GM19397 (cell line): ENCODE measurements around the gene ACACB.

Source experiments
- ATAC-seq: cut with Tn5 transposase; IDR thresholded peaks from one replicate; pipeline ENCODE4 v1.9.1; 2021; ENCODE audit warnings: mild to moderate bottlenecking, moderate library complexity; ENCODE audit not compliant: unreplicated experiment

The ACACB gene

DNA sequence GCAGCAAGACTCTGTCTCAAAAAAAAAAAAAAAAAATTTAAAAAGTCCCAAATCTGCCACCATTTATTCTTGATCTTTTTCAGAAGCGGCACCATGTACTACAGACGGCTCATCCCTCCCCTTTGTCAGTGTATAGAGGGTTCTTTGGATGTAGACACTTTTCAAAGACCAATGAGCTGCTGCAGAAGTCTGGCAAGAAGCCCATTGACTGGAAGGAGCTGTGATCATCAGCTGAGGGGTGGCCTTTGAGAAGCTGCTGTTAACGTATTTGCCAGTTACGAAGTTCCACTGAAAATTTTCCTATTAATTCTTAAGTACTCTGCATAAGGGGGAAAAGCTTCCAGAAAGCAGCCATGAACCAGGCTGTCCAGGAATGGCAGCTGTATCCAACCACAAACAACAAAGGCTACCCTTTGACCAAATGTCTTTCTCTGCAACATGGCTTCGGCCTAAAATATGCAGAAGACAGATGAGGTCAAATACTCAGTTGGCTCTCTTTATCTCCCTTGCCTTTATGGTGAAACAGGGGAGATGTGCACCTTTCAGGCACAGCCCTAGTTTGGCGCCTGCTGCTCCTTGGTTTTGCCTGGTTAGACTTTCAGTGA, 6.5 kb upstream of the ACACB start:
- no peak for ATAC-seq

DNA sequence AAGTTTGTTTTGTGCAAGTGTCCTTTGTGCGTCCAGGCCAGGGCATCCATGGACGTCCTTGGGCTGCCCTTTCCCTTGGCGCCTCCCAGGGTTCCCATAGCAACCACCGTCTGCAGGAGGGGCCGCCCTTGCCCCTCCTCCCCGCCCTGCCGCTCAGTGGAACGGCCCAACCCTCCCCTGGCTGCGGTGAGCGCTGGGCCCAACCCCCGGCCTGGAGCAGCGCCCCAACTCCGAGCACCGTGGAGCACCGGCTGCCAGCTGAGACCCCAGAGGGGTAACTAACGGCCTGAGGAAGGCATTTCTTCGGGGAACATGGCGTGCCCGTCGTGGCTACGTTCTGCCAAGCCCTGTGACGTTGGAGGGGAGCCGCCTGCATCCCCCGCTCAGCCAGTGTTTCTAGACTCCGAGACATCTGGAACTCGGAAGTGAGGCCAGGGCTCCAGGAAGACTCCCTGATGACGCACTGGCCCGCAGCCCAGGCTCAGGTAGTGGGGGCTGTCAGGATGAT, 5.3 kb upstream of the ACACB start:
- ATAC-seq: no peak

DNA sequence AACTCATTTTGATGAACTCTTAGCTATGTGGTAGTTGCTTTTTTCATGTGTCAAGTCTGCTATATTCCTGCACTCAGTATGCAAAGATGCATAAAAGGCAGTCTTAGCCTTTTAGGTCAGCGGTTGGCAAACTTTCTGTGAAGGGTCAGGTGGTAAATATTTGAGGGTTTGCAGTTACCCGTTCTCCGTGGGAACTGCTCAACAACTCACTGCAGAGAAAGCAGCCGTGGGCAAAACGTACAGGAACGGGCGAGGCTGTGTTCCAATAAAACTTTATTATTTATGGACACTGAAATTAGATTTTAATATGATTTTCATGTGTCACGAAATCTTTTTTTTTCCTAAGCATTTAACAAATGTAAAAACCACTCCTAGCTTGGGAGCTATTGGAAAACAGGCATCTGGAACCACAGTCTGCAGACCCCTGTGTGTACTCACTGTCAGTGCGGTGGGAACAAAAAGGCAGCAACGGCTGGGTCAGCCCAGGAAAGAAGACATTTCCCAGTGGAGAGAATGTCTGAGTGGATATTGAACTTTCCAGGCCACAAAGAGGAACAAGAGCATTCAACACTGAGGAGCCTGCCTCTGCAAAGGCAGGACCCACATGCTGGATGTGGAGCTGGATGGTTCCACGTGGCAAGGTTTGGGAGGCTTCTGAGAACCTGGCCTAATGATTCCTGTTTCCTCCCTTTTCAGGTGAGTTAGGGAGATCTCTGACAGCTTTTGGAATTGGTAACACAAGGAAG, 3.5 kb upstream of the ACACB start:
- ATAC-seq: no peak

DNA sequence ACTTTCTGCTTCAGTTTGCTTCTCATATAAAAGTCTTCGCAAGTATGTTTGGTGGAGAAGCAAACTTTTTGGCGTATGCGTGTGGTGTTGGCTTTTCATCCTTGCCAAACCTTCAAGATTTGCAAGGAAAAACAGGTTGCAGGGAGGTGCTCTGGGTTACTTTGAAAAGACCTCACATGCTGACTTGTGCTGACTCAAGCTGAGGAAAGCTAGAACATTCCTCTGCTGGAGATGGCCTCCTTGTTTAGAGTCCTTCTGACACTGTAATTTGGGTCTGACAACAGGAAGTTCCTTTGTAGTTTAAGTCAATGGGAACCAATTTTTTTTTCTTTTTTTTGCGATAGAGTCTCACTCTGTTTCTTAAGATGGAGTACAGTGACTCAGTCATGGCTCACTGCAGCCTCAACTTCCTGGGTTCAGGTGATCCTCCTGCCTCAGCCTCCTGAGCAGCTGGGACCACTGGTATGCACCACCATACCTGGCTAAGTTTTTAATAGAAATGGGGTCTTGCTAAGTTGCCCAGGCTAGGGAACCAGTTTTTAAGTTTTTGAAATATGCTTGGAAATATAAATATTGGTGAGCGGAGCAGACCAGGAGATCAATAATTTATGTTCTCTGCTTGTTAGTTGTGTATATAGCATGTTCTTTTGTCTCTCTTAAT, 2.6 kb upstream of the ACACB start:
- no peak for ATAC-seq

DNA sequence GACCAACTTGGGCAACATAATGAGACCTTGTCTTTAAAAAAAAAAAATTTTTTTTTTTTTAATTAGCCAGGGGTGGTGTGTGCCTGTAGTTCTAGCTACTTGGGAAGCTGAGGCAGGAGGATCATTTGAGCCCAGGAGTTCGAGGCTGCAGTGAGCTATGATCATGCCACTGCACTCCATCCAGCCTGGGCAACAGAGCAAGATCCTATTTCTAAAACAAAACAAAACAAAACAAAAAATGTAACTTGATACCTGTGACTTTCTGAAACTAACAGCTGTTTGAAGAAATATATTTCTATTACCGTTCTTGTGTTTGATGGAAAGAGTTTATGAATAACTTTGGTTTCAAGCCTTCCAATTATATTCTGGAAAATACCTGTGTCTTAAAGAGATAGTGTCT, 1.7 kb upstream of the ACACB start:
- ATAC-seq: no peak

DNA sequence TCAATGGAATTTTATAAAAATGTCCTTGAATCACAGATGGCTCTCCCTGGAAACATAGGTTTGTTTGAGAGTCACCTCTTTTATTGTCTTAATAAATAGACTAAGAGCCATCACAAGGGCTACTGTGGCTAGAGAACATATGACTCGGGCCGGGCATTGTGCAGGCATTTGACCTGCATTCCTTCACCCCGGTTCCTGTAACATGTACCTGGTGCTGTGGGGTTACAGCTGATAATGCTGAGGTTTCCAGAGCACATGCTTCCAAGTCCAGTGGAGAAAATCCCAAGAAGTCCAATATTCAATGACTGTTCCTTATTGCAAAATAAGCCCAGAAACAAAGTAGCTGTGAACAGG, 1.0 kb upstream of the ACACB start:
- ATAC-seq: no peak

DNA sequence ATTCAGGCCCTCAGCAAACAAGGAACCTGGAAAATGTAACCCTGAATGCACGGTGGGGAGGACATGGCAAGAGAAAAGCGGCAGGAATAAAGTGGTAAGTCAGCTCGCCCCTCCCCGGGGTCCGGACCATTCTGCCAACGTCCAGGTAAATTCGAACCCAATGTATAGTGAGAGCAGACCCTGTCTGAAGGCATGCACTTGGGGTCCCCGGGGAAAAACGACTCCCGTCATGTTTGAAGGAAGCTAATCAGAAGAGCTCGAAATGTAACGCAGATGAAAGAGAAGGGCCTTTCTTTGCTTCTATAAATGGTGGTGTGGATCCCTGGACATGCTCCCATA, 193 bp downstream of the ACACB start:
- ATAC-seq: no peak

DNA sequence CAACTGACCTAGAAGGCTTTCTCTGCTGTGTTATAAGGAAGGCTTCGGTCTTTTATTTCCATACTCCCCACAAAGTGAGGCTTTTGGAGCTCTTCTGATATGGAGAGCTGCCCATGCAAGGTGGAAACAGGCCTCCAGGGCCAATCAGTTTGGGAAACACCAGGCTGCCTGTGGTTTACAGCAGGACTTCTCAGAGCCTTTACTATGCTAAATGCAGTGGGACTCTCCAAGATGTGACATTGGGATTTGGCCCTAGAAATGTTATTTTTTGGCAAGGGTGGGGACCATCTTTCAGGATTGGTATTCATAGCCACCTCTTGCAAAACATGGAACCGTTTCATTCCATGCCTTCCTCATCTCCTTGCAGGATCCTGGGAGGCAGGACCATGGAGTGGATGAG, 3.7 kb downstream of the ACACB start:
- no peak for ATAC-seq

DNA sequence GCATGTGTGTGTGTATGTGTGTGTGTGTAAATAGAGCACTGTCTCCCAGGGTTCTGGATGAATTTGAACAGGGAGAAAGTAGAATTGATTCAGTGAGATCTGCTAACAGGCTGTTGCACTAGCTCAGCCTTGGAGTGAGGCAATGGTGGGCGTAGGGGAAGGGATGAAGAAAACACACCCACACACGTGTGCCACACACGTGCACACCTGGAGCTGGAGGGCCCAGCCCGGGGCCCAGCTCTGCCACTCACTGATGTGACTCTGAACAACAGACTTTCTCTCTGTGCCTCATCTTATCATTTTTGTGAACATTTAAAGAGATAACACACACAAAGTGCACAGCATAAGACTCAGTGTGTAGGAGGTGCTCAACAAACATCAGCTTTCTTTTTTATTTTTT, 4.2 kb downstream of the ACACB start:
- ATAC-seq: no peak

DNA sequence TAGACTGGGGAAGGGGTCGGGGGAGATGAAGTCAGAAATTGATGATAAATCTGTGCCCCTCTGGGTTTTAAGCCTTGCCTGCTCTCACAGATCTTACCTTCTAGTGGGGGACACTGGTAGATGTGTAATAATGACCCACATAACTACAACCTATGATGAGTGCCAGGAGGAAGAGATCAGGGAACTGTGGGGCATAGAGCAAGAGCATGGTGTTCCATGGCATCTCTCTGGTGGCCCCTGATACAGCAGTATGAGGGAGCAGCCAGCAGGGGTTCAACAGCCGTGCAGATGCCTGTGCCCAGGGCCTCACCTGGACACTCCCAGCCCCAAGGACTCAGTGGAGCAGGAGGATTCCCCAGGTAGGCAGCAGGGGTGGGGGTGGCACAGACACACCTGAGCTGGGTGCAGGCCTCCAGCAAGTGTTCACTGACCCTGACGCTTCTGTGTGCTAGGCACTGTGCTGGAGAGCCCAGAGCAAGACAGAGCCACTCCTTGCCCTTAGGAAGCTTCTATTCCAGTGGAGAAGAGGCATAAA, 5.0 kb downstream of the ACACB start:
- no peak for ATAC-seq

DNA sequence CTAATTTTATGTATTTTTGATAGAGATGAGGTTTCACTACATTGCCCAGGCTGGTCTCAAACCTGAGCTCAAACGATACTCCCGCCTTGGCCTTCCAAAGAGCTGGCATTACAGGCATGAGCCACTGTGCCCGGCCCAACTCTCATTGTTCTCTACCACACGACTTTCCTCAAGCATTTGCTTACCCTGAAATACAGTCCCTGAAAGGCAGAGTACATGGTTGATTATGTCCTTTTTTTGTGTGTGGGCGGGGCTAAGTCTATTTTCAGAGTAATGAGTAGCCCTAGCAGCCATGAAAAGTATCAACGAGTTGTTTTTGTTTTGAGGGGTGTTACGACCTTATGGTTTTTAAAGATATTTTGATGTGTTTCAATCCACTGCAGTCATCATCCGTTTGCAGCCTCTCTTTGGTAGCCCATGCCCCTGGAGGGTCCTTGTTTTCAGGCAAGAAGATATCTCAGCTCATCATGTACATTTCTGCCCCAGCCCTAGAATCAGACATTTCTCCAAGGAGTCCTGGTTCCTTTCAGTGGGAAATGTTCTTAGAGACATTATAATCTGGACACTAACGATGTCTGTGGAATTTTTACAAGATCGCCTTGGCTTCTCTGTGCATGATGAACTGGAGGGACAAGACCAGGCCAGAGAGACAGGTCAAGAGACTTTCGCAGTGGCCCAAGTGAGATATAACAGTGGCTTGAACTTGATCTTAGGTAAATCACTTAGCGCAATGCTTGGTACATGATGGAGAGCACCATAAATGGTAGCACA, 8.7 kb downstream of the ACACB start:
- no peak for ATAC-seq

DNA sequence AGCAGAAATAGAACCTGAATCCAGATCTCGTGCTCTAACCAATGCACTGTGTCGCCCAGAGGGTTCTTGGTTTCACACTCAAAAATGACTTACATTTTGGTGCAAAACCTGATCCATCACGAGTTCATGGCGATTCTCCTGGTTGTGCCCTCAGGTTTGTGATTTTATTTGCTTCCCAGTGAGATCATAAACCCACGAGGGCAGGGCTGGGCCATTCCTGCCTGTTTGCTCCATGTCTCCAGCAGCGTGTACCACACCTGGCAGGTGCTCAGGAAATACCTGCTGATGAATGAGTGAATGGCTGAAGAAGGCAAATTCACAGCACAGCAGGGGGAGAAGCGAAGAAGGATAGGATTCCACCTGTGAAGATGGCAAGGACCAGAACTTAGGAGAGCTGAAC, 9.4 kb downstream of the ACACB start:
- ATAC-seq: no peak

DNA sequence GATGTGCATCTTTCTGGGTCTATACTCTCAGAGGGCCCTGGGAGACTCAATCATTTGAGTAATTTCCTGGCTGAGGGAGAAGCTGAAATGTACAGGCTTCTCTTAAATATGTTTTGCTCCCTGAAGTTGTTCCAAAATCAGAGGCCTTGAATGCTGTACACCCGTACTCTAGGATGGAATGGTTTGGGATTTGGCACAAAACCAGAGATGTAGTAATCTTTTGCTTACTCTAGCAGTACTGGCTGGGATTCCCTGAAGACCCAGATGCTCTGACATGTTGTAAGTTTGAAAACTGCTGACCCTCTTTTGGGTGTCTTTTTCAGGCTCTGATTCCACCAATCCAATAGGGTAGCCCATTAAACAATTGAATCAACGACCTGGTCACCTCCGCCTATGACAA, 10.4 kb downstream of the ACACB start:
- no peak for ATAC-seq

DNA sequence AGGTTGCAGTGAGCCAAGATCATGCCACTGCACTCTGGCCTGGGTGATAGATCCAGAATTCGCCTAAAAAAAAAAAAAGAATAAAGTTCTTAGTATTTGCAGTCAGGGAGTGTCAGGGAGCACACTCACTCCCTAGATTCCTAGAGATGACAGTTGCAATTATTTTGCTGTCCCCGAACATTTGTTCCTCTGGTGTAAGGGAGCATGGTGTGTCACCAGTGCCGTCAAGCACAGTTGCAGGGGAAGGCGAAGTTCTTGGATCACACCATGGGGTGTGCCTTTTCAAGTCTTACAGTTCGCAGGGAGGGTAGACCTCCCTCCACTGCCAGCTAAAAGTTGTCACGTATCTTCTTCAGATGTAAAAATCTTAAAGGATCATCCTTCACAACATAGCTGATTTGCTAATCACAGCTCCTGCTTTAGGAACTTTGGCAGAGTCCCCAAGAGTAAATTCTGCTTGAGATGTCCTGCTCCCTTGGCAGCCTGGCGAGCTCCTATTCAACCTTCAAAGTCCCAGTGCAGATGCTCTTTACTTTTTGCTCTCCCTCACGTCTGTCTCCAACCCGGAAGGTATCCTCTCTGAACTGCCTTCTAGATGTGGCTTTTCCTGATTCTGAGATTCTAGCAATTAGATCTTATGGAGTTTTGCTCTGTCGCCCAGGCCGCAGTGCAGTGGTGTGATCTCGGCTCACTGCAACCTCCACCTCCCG, 11.3 kb downstream of the ACACB start:
- no peak for ATAC-seq

DNA sequence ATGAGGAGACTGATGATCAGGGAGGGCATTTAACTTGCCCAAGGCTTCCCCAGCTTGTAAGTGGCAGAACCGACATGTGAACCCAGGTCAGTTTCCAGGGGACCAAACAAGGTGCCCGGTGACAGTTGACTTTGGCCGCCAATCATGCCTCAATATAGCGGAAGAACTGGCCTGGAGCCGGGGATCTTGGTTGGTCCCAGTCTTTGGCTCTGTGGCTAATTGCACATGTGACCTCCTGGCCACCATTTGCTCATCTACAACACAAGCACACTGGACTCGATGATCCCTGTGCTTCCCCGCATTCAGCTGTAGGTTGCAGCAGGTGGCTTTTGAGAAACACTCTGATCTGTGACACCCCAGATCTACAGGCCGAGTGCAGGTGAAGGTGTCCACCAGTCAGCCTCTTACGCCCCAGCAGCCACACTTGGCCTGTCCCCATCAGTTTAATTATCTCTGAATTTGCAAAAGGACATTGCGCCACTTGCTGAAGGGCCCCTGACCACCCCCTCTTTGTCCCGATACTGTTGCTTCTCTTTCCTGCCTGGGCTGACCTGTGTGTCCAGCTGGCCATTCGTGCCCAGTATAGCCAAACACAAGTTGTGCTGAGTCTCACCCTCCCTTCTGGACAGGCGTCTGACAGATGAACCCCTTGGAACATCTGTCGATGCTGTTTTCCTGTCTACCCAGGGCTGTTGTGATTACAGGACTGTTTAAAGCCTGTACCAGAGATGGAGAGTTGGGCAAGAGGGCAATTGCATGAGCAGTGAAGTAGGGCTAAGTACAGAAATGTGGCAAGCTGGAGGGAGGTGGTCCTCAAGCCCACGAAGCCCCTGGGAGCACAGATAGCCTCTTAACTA, 14.1 kb downstream of the ACACB start:
- no peak for ATAC-seq

DNA sequence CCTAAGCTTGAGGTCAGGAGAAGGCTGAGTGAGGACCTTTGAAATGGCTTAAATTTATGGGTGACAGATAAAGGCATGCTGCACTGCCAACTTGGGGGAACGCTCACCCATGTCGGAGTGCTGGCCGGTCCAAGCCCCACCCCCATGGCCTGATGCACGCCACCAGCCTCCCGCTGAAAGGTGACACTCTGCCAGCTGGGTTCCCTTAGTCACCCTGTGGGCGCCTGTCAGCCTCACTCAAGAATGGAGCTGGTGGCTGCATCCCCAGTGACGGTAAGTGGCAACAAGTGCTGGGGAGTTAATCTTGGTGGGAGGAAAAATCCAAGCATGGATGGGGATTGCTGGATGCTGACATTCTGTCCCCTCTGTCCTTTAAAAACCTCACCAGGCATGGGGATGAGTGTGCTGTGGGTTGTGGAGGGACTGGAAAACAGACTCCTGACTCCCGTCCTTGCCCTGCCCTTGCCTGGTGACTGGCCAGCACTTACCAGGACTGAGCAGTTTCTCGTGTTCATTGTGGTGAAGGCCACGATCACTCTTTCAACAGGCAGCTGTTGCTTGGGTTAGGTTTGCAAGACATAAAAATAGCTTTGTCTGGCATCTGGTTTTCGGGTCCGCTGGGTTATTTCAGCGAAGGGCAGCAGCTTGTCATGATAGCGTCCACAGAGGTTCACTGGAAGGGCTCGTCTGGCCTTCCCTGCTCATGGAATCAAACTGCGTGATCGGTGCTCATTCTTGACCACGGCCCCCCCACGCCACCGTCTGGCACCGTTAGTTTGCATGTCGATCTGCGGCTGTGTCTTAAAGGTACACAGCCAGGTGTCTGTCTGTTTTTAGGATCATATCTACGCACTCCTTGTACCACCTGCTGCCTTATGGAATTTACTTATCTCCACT, 15.0 kb downstream of the ACACB start:
- no peak for ATAC-seq

DNA sequence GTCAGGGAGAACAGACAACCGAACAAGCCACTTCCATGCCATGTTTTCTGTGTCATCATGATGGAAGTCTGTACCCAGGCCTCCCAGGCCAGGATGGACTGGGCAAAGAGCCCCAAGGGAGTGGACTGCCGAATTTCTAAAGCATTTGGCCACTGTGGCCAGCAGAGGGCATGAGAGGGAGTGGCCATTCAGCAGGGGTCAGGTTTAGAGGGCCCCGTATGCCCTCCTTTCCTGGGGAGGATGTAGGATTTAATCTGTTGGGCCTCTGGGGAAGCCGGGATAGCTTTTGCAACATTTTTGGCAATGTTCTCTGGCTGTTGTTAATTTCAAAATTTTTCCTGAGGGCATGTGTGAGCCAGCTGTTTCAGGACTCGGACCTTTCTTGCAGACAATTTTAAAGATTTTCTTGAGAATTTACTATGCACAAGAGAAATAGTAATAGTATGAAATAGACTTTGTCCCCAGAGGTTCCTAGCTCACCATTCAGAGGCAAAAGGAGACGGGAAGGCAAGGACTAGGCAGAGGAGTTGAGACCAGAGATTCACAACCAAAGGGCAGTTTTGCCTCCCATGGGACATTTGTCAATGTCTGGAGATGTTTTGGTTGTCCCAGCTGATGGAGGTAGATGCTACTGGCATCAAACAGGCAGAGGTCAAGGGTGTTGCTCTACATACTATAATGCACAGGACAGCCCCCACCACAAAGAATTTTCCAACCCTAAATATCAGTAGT, 18.0 kb downstream of the ACACB start:
- ATAC-seq: no peak

DNA sequence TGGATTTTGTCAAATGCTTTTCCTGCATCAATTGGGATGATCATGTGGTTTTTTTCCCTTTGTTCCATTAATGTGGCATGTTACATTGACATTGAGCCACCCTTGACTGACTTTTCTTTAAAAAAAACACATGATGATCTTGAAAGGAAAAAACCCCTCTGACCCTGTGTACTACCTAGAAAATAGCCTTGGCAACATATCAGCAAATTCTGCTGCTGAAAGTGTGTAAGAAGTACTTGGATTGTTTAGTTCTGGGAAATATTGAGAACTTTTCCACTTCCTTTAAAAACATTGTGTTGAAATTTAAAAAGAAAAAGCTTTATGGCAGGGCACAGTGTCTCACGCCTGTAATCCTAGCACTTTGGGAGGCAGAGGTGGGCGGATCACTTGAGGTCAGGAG, 20.7 kb downstream of the ACACB start:
- no peak for ATAC-seq
